Measurements from ENCODE around the gene NAGPA. TPM values are rescaled to one million over a fixed set of nuclear protein-coding genes. Genes with fewer than 3 reads are reported as not detected.

Gene NAGPA
- total RNA-seq, 2 experiments from 2014 or later, result 10.1 to 11.3 TPM

- intact Hi-C loops (cut with micrococcal nuclease), result no loop called here
- Mint-ChIP-seq H3K36me3 (ENCODE audit: low read depth) (no peaks in the 10 kb centered on the region), H3K9me3 (peaks cover 1% of the 10 kb centered on the region), H3K4me1 (ENCODE audit: low read depth) (peaks cover 2% of the 10 kb centered on the region), H3K27me3 (peaks cover 30% of the 10 kb centered on the region), H3K27ac (no peak overlapping the region), H3K4me3 (no peak overlapping the region)
- ChIA-PET CTCF (no interaction called here), POLR2A (no interaction called here)
- TF ChIP-seq, protein P1, sequence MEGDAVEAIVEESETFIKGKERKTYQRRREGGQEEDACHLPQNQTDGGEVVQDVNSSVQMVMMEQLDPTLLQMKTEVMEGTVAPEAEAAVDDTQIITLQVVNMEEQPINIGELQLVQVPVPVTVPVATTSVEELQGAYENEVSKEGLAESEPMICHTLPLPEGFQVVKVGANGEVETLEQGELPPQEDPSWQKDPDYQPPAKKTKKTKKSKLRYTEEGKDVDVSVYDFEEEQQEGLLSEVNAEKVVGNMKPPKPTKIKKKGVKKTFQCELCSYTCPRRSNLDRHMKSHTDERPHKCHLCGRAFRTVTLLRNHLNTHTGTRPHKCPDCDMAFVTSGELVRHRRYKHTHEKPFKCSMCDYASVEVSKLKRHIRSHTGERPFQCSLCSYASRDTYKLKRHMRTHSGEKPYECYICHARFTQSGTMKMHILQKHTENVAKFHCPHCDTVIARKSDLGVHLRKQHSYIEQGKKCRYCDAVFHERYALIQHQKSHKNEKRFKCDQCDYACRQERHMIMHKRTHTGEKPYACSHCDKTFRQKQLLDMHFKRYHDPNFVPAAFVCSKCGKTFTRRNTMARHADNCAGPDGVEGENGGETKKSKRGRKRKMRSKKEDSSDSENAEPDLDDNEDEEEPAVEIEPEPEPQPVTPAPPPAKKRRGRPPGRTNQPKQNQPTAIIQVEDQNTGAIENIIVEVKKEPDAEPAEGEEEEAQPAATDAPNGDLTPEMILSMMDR (IDR thresholded peaks at IDR 0.05), result no peak
- ATAC-seq, result no peak
- no peak for DNase-seq
These were observed 43.3 kb downstream of the NAGPA start for GRCh38 chr16:4990415-4990814.

GRCh38 chr16:4989391-4990006 lies 44.2 kb downstream of the NAGPA start:
- peaks cover 2% of the 10 kb centered on the region for H3K4me1 Mint-ChIP-seq (ENCODE audit: low read depth)
- peaks cover 1% of the 10 kb centered on the region for H3K9me3 Mint-ChIP-seq
- CTCF ChIA-PET, result no interaction called here
- POLR2A ChIA-PET, result no interaction called here
- H3K27ac Mint-ChIP-seq, result no peak overlapping the region
- ATAC-seq (no peak), DNase-seq (no peak)
- H3K27me3 Mint-ChIP-seq, result peaks cover 30% of the 10 kb centered on the region
- intact Hi-C loops (cut with micrococcal nuclease), result no loop called here
- no peak overlapping the region for H3K4me3 Mint-ChIP-seq
- TF ChIP-seq, protein P1 (IDR thresholded peaks at IDR 0.05), result no peak
- no peaks in the 10 kb centered on the region for H3K36me3 Mint-ChIP-seq (ENCODE audit: low read depth)

DNA sequence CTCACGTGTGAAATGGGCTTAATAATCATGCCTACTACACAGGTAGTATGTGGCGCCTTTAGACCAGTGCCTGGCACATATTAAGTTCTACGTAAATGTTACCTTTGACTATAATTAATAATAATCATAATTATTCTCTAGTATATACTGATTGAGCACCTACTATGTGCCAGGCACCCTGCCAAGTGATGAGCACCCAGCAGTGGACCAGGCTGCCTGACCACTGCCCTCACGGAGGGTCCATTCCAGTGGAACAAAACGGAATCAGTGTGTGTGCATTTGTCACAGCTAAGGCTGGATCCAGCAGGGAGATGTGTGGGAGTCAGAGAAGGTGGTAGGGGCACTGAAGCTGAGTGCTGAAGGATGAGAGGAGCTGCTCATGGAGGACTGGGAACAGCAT lies 45.1 kb downstream of the NAGPA start:
- Mint-ChIP-seq H3K4me3 (no peak overlapping the region), H3K9me3 (peaks cover 1% of the 10 kb centered on the region), H3K27me3 (peaks cover 26% of the 10 kb centered on the region), H3K36me3 (ENCODE audit: low read depth) (no peaks in the 10 kb centered on the region), H3K4me1 (ENCODE audit: low read depth) (peaks cover 2% of the 10 kb centered on the region), H3K27ac (no peak overlapping the region)
- ATAC-seq (no peak), DNase-seq (no peak)
- CTCF ChIA-PET, result no interaction called here
- POLR2A ChIA-PET, result no interaction called here
- intact Hi-C loops (cut with micrococcal nuclease), result no loop called here
- TF ChIP-seq, protein P1 (IDR thresholded peaks at IDR 0.05), result no peak

DNA sequence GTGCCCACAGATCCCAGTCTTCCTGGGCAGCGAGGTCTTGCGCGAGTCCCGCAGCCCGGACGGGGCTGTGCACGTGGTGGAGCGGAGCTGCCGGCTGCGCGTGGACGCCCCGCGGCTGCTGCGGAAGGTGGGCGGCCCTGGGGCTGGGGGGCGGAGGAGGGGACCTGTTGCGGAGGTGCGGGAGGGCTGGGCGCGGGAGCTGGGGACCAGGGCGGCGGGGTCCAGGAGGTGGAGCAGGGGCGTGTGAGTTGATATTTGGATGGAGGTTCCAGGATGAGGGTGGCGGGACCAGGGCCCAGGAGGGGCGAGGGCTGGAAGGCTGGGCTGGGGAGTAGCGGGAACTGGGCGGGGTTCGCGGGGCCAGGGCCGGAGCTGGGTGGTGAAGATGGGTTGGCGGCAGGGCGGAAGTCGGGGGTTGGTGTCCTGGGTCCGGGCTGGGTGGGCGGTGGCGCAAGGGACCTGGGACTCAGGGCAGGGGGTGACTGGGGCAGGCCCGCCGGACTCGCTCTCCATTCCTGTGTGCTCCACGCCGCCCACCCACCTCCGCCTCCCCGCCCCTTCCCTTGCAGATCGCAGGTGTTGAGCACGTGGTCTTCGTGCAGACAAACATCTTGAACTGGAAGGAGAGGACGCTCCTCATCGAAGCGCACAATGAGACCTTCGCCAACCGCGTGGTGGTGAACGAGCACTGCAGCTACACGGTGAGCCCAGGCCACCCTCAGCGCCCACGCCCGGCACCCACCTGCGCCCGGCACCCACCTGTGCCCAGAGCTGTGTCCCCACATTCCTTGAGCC lies 46.0 kb downstream of the NAGPA start:
- no peak for ATAC-seq
- Mint-ChIP-seq H3K36me3 (ENCODE audit: low read depth) (no peaks in the 10 kb centered on the region), H3K9me3 (peaks cover 1% of the 10 kb centered on the region), H3K27ac (no peak overlapping the region), H3K4me3 (no peak overlapping the region), H3K27me3 (peaks cover 26% of the 10 kb centered on the region), H3K4me1 (ENCODE audit: low read depth) (peaks cover 2% of the 10 kb centered on the region)
- intact Hi-C loops (cut with micrococcal nuclease), result no loop called here
- POLR2A ChIA-PET, result interaction anchor here (0.6 kb wide), 1 partner anchor 261 kb away, joined by 3 read pairs; no protein-coding TSS in a partner anchor
- CTCF ChIA-PET, result no interaction called here
- DNase-seq, result peak; percentile 7
- TF ChIP-seq, protein P1 (IDR thresholded peaks at IDR 0.05), result no peak

DNA sequence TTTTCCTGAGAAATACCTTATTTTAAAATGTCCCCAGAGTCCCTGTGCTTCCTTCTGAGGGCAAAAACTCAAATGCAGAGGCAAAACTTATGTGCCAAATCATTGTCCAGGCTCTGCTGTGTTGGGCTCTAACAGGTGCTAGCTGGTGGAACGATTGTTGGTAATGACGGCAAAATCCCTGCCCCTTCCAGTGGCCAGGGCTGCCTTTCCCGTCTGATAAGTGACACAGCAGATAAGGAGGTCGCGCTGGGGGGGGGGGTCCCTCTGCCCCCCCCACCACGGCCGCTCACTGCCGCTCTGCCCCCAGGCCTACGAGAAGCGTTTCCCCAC lies 46.5 kb downstream of the NAGPA start:
- no peak for ATAC-seq
- H3K9me3 Mint-ChIP-seq, result peaks cover 1% of the 10 kb centered on the region
- H3K27ac Mint-ChIP-seq, result no peak overlapping the region
- H3K4me1 Mint-ChIP-seq (ENCODE audit: low read depth), result peaks cover 2% of the 10 kb centered on the region
- CTCF ChIA-PET, result no interaction called here
- no peaks in the 10 kb centered on the region for H3K36me3 Mint-ChIP-seq (ENCODE audit: low read depth)
- no peak for DNase-seq
- intact Hi-C loops (cut with micrococcal nuclease), result no loop called here
- peaks cover 26% of the 10 kb centered on the region for H3K27me3 Mint-ChIP-seq
- no peak overlapping the region for H3K4me3 Mint-ChIP-seq
- POLR2A ChIA-PET, result interaction anchor here (0.6 kb wide), 1 partner anchor 260 kb away, joined by 3 read pairs; no protein-coding TSS in a partner anchor
- TF ChIP-seq, protein P1 (IDR thresholded peaks at IDR 0.05), result no peak

Data from activated CD8-positive, alpha-beta T cell treated with anti-CD3 and anti-CD28 coated beads for 36 hours (primary cell).